Central memory CD4-positive, alpha-beta T cell (primary cell): Measurements from ENCODE around the gene HERC6.
"Not testable (repeated sequence)": the region's sequence is repeated elsewhere in the genome, so short reads cannot be mapped to it uniquely, and the experiment has no call there.

Experiments used
- DNase-seq: peaks from one replicate; pipeline ENCODE4 v3.0.0; 2022

Gene HERC6

GRCh38 chr4:88391703-88392102, 13.1 kb downstream of the HERC6 start:
- no peak for DNase-seq

GRCh38 chr4:88396681-88397080, 18.0 kb downstream of the HERC6 start:
- DNase-seq, result no peak

- no peak for DNase-seq
Measured at GRCh38 chr4:88398381-88398780, 19.7 kb downstream of the HERC6 start.

GRCh38 chr4:88409206-88409605, 30.6 kb downstream of the HERC6 start:
- no peak for DNase-seq

- DNase-seq, result no peak
Measured at GRCh38 chr4:88409789-88410188, 31.1 kb downstream of the HERC6 start.

GRCh38 chr4:88411491-88412096, 32.9 kb downstream of the HERC6 start:
- DNase-seq, result no peak

GRCh38 chr4:88413801-88414200, 35.1 kb downstream of the HERC6 start:
- no peak for DNase-seq

- DNase-seq, result no peak
Measured at GRCh38 chr4:88414755-88415154, 36.1 kb downstream of the HERC6 start.

GRCh38 chr4:88415982-88416381, 37.3 kb downstream of the HERC6 start:
- no peak for DNase-seq

- DNase-seq, result no peak
Measured at GRCh38 chr4:88418411-88418810, 39.8 kb downstream of the HERC6 start.

- DNase-seq, result no peak
Measured at GRCh38 chr4:88419874-88420273, 41.2 kb downstream of the HERC6 start.

GRCh38 chr4:88420844-88421243, 42.2 kb downstream of the HERC6 start:
- DNase-seq, result no peak

- DNase-seq, result no peak
Measured at GRCh38 chr4:88422403-88422802, 43.8 kb downstream of the HERC6 start.

- no peak for DNase-seq
Measured at GRCh38 chr4:88429401-88429800, 50.7 kb downstream of the HERC6 start.

- no peak for DNase-seq
Measured at GRCh38 chr4:88435987-88436693, 57.5 kb downstream of the HERC6 start.

GRCh38 chr4:88437873-88438272, 59.2 kb downstream of the HERC6 start:
- DNase-seq, result not testable (repeated sequence)

GRCh38 chr4:88439161-88439760, 60.6 kb downstream of the HERC6 start:
- DNase-seq, result no peak

- DNase-seq, result no peak
Measured at GRCh38 chr4:88440146-88440545, 61.5 kb downstream of the HERC6 start.

- no peak for DNase-seq
Measured at GRCh38 chr4:88441696-88442095, 63.0 kb downstream of the HERC6 start.

GRCh38 chr4:88442689-88443191, 64.1 kb downstream of the HERC6 start:
- DNase-seq, result no peak

GRCh38 chr4:88443486-88443885, 64.8 kb downstream of the HERC6 start:
- DNase-seq, result no peak

- no peak for DNase-seq
Measured at GRCh38 chr4:88445252-88445651, 66.6 kb downstream of the HERC6 start.

GRCh38 chr4:88446124-88446523, 67.5 kb downstream of the HERC6 start:
- DNase-seq, result no peak
